NCI-H345 treated with DMSO at 0.1 percent for 48 hours (cell line): Measurements from ENCODE around the gene AVL9.
"Not testable (repeated sequence)": the region's sequence is repeated elsewhere in the genome, so short reads cannot be mapped to it uniquely, and the experiment has no call there.

Experiments used
- DNase-seq: peaks from one replicate; lab custom pipeline; 2025; ENCODE audit not compliant: unreplicated experiment; lab: John Stamatoyannopoulos, UW

AVL9 gene

GRCh38 chr7:32586291-32587221 is 91.3 kb downstream of the AVL9 start:
- no peak for DNase-seq

GRCh38 chr7:32587411-32587948 is 92.2 kb downstream of the AVL9 start:
- no peak for DNase-seq

DNA sequence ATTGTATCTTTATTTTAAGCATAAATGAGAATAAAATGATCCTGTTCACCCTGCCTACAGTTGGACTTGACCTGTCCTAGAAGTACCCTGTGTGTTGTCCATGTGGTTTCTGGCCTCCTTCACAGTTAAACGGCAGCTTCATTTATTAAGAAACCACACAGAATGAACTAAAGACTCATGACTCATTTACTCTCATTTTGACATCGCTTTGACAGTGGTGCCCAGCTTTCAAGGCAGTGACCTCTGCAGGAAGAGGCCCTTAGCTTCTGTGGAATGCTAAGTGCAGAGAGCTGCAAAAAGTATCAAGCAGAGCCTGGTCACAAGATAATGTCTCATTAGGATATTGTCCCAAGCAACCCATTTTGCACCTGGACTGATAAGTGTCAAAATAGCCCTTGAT is 93.4 kb downstream of the AVL9 start:
- DNase-seq: no peak

DNA sequence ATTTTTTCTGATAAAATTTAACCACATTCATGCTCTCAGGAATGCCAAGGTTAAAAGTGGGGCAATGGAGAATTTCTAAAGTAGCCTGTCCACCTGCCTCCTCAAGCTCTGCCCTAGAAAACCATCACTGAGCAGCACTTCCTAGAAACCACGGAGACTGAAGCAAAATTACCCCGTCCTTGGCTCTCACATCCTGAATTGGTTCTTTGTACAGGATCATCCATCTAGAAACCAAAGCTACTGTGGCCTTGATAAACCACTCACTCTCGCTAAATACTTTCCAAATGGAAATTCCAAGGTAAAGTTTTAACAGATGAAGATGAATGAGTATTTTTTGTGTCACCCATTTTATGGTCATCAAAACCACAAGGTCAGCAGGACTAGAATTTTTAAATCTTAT is 96.6 kb downstream of the AVL9 start:
- DNase-seq: no peak

DNA sequence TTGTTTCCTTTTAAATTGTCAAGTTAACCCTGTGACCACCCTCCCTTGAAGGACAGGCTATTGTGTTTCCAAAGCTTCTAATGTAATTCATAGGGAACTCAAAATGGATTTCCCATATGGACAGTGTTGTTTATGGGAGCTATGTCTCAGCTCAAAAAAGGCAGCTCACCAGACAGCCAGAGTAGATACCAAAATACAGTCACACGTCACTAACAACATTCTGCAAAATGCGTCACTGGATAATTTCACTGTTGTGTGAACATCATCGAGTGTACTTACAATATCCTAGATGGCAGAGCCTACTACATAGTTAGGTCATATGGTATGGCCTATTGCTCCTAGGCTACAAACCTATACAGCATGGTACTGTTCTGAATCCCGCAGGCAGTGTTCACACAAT is 97.4 kb downstream of the AVL9 start:
- DNase-seq: no peak

DNA sequence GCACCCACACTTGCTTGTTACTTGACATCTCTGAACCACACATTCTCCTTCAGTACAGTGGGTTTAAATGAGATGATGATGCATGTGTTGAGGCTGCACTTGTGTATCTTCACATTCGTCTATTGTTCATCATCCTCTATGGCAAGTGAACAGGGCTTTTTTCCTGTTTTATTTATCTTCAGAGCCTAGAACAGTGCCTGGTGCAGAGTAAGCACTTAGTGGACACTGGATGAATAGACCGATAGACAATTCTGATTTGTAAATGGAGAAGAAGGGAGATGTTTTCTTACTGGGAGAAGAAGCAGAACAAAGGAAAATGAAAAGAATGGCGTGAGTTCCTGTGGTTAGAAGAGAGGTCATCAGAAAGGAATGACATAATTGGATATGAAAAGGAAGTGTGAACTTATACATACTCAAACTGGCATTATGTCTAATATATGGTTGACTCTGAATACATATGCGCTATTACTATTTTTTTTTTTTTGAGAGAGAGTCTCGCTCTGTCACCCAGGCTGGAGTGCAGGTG is 99.7 kb downstream of the AVL9 start:
- DNase-seq: no peak

- not testable (repeated sequence) for DNase-seq
These were observed 105.9 kb downstream of the AVL9 start for GRCh38 chr7:32601196-32601595.

DNA sequence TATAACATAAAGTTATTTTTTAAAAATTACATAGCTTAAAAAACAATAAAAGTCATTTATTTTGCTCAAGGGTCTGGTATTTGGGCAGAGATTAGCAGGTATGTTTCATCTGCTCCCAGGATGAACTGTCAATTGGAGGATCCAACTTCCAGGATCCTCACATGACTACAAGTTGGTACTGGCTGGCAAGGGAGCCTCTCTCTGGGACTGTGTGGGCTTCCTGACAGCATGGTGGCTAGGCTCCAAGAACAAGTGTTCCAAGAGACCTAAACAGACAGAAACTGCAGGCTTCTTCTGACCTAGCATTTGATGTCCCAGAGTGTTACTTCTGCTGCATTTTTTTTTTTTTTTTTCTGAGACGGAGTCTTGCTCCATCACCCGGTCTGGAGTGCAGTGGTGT is 107.2 kb downstream of the AVL9 start:
- DNase-seq: no peak

GRCh38 chr7:32603492-32603891 is 108.2 kb downstream of the AVL9 start:
- DNase-seq: not testable (repeated sequence)

DNA sequence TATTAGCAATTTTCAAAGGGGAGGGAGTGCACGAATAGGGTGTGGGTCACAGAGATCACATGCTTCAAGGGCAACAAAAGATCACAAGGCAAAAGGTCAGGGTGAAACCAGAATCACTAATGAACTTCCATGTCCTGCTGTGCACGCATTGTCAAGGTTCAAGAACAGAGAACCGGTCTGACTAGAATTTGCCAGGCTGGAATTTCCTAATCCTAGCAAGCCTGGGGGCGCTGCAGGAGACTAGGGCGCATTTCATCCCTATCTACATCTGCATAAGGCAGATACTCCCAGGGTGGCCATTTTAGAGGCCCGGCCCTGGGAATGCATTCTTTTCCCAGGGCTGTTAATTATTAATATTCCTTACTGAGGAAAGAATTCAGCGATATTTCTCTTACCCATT is 108.8 kb downstream of the AVL9 start:
- not testable (repeated sequence) for DNase-seq

DNA sequence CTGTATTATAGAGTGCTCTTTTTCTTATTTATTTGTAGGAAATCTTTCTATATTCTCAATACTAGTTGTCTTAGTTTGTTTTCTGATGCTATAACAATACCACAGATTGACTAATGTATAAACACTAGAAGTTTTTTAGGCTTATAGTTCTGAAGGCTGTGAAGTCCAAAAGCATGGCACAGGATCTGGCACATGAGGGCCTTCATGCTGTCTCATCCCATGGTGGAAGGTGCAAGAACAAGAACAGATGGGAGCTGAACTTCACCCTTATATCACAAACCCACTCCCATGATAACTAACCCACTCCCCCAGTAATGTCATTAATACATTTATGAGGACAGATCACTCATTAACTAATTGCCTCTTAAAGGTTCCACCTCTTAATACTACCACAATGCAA is 109.7 kb downstream of the AVL9 start:
- no peak for DNase-seq

- no peak for DNase-seq
These were observed 114.2 kb downstream of the AVL9 start for GRCh38 chr7:32609463-32609862.

DNA sequence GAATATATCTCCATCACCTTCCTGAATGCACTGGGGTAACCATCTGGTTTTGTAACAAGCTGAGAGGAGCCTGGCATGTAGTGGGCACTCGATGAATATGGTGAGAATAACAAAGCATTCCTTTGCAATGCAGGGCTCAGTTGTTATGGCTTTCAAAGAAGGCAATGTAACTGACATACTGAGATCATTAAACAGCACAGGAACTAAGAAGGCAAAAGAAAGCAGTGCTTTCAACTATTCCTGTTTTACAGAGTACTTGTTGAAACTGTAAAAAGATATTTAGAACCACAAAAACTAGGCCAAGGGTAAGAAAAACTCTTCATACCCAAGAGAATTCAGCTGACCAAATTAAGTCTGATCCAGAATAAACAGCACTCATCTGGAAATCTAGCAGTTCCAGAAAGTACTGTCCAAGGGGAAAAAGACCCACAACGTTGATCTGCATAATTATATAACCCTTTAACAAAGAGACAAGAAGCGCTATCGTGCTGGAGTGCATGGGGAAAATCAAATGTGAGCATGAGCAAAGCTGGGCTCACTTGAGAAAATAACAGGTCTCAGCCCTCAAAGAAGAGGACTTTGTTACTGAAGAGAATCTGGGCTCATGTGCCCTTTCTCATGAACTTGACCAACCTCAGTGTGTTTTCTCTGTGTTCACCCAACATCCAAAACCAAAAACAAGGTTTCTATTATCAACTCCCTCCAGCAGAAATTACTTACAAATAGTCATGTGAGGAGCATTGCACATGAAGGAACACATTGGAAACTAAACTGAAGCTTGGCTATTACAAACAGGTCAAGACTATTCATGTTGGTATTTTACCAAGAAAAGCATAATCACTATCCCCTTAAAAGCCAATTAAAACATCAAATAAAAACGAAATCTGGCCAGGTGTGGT is 116.2 kb downstream of the AVL9 start:
- no peak for DNase-seq

- no peak for DNase-seq
These were observed 121.3 kb downstream of the AVL9 start for GRCh38 chr7:32616625-32617024.

DNA sequence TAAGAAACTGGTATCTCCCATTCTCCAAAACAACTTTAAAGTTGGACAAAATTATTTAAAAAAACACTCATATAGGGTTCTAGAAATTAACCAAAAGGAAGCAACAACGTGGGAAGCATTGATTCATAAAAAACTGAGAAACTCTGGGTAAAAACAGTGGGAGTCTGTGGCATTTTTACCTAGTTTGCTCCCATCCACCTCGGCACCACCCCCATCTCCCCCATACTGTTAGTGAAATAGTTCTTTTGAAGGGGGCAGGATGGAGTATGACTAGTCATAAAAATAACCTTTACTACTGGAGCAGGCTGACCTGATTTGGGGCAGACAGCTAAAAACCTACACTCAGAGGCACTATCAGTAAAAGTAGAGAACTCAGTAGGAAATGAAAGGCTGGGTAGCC is 123.2 kb downstream of the AVL9 start:
- no peak for DNase-seq

GRCh38 chr7:32618987-32619386 is 123.7 kb downstream of the AVL9 start:
- no peak for DNase-seq

- DNase-seq: not testable (repeated sequence)
These were observed 124.1 kb downstream of the AVL9 start for GRCh38 chr7:32619416-32619815.

DNA sequence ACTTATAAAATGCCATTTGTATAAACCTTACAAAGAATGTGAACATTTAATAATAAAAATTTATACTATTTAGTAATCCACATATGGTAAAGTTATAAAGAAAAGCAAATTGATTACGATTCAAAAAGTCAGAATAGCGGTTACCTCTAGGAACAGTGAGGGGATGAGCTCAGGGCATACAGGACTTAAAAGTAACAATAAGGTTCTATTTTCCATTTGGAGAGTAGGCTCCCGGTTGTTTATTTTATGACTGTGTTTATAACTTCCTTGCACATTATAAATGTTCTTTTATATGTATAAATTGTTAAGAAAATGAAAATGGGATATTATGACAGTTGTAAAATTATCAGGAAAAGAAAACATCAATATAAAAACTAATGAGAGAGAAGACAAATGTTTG is 135.7 kb downstream of the AVL9 start:
- DNase-seq: no peak

- not testable (repeated sequence) for DNase-seq
These were observed 136.6 kb downstream of the AVL9 start for GRCh38 chr7:32631590-32632497.

- DNase-seq: not testable (repeated sequence)
These were observed 138.2 kb downstream of the AVL9 start for GRCh38 chr7:32633446-32633845.
